ENCODE data around the gene FAM83G. TPM values are rescaled to one million over a fixed set of nuclear protein-coding genes. Genes with fewer than 3 reads are reported as not detected.

The FAM83G gene
- total RNA-seq, 1 donor from 2014 or later, result 5.8 TPM

- ATAC-seq, result no peak
- Histone ChIP-seq H3K36me3 (peaks cover 2% of the 10 kb centered on the region), H3K27ac (no peak overlapping the region), H3K4me3 (no peak overlapping the region), H3K9me3 (no peaks in the 10 kb centered on the region), H3K27me3 (ENCODE audit: low read depth) (no peaks in the 10 kb centered on the region), H3K4me1 (peaks cover 6% of the 10 kb centered on the region)
- intact Hi-C loops (cut with DNase I), result no loop called here
- no peak for DNase-seq
- TF ChIP-seq CTCF (IDR thresholded peaks at IDR 0.05), result no peak
These were observed 17.9 kb downstream of the FAM83G start for GRCh38 chr17:18986541-18987229.

GRCh38 chr17:18985475-18985874 lies 19.1 kb downstream of the FAM83G start:
- no peak for ATAC-seq

GRCh38 chr17:18984273-18985114 lies 20.1 kb downstream of the FAM83G start:
- no peak for DNase-seq
- H3K27ac ChIP-seq, result no peak overlapping the region
- no peak for ATAC-seq
- no peak for TF ChIP-seq CTCF (IDR thresholded peaks at IDR 0.05)
- peaks cover 2% of the 10 kb centered on the region for H3K36me3 ChIP-seq
- no peaks in the 10 kb centered on the region for H3K27me3 ChIP-seq (ENCODE audit: low read depth)
- peaks cover 6% of the 10 kb centered on the region for H3K4me1 ChIP-seq
- intact Hi-C loops (cut with DNase I), result no loop called here
- H3K4me3 ChIP-seq, result no peak overlapping the region
- no peaks in the 10 kb centered on the region for H3K9me3 ChIP-seq

More at GRCh38 chr17:18985475-18985874, 19.1 kb downstream of the FAM83G start:
- TF ChIP-seq CTCF (IDR thresholded peaks at IDR 0.05), result no peak
- Histone ChIP-seq H3K4me3 (no peak overlapping the region), H3K9me3 (no peaks in the 10 kb centered on the region), H3K4me1 (peaks cover 6% of the 10 kb centered on the region), H3K27ac (no peak overlapping the region), H3K27me3 (ENCODE audit: low read depth) (no peaks in the 10 kb centered on the region), H3K36me3 (peaks cover 2% of the 10 kb centered on the region)
- no peak for DNase-seq
- intact Hi-C loops (cut with DNase I), result no loop called here

- ATAC-seq (no peak), DNase-seq (no peak)
- intact Hi-C loops (cut with DNase I), result no loop called here
- Histone ChIP-seq H3K4me1 (no peaks in the 10 kb centered on the region), H3K4me3 (no peak overlapping the region), H3K27me3 (ENCODE audit: low read depth) (no peaks in the 10 kb centered on the region), H3K36me3 (peaks cover 20% of the 10 kb centered on the region), H3K9me3 (no peaks in the 10 kb centered on the region), H3K27ac (no peak overlapping the region)
- no peak for TF ChIP-seq CTCF (IDR thresholded peaks at IDR 0.05)
These were observed 22.7 kb downstream of the FAM83G start for GRCh38 chr17:18981642-18982424.

GRCh38 chr17:18981335-18981641 lies 23.3 kb downstream of the FAM83G start:
- intact Hi-C loops (cut with DNase I), result no loop called here
- TF ChIP-seq CTCF (IDR thresholded peaks at IDR 0.05), result no peak
- Histone ChIP-seq H3K27ac (no peak overlapping the region), H3K4me1 (no peaks in the 10 kb centered on the region), H3K4me3 (no peak overlapping the region), H3K36me3 (peaks cover 18% of the 10 kb centered on the region), H3K27me3 (ENCODE audit: low read depth) (no peaks in the 10 kb centered on the region), H3K9me3 (no peaks in the 10 kb centered on the region)
- ATAC-seq (no peak), DNase-seq (no peak)

All from lower lobe of right lung (tissue), 2 donors.